Testis (tissue), 3 donors: ENCODE measurements around the gene SLC51A. TPM values are rescaled to one million over a fixed set of nuclear protein-coding genes. Genes with fewer than 3 reads are reported as not detected.

Experiments
- DNase-seq: peaks from one replicate; pipeline ENCODE4 v3.0.0-alpha.2; 2019
- H3K27ac ChIP-seq, 2 donors: fragments of 200-600 bp; sonication (generic); one replicate each; pipeline ENCODE4 v1.5.1; 2019
- H3K27me3 ChIP-seq: fragments of 200-600 bp; sonication (generic); one replicate; pipeline ENCODE4 v1.5.1; 2019
- H3K36me3 ChIP-seq: fragments of 200-600 bp; sonication (generic); one replicate; pipeline ENCODE4 v1.5.1; 2017; ENCODE audit warnings: low read depth; ENCODE audit errors: missing control alignments
- H3K4me1 ChIP-seq: fragments of 200-600 bp; sonication (generic); one replicate; pipeline ENCODE4 v1.5.1; 2019
- H3K4me3 ChIP-seq, 2 donors: fragments of 200-600 bp; sonication (generic); one replicate each; pipeline ENCODE4 v1.5.1; 2017 to 2019
- H3K9me3 ChIP-seq: fragments of 200-600 bp; sonication (generic); one replicate; pipeline ENCODE4 v1.5.1; 2017
- POLR2A ChIP-seq: fragments of 450-650 bp; IDR thresholded peaks from one replicate; pipeline ENCODE4 v1.6.1; 2017; ENCODE audit warnings: antibody characterized with exemption, mild to moderate bottlenecking, moderate library complexity
- WGBS, 2 donors: methylation state at CpG; one replicate each; pipeline ENCODE4 v1.1.5; 2018; 5-methylcytosine and 5-hydroxymethylcytosine counted together
- intact Hi-C: fragments of 100-400 bp; cut with DNase I; formaldehyde crosslinking; loops from one replicate; pipeline ENCODE4 v1.15.1; 2023; ENCODE audit warnings: low total_unique reads
- polyA plus RNA-seq: library from polyadenylated mRNA; stranded (reverse); fragments of 350-450 nt; fragmentation: Illumina TruSeq; extraction: RNeasy Lipid Tissue Mini Kit (QIAGEN cat#74804); gene quantifications from one replicate; pipeline ENCODE4 v1.2.3, GENCODE V29; 2014; ENCODE audit warnings: low read depth, low replicate concordance; ENCODE audit not compliant: insufficient read depth
- total RNA-seq, 2 donors: library from RNA; depleted of rRNA; stranded (reverse); fragments of >200 nt; gene quantifications; one replicate each; pipeline ENCODE4 v1.2.3, GENCODE V29; 2016
- TF ChIP-seq, protein P1 (sequence below), 3 experiments: fragments of 450-650 bp in 2 of 3; fragments of 200-600 bp in 1 of 3; sonication (generic) in 1 of 3; IDR thresholded peaks; one replicate each; pipeline ENCODE4 v1.5.1; 2016 to 2019; ENCODE audit warnings: antibody characterized with exemption in 3 of 3, mild to moderate bottlenecking in 2 of 3, moderate library complexity in 1 of 3

The SLC51A gene
- total and polyA plus RNA-seq, 3 donors from 2014 or later, result 27.2 to 60.6 (median 35.1) TPM

DNA sequence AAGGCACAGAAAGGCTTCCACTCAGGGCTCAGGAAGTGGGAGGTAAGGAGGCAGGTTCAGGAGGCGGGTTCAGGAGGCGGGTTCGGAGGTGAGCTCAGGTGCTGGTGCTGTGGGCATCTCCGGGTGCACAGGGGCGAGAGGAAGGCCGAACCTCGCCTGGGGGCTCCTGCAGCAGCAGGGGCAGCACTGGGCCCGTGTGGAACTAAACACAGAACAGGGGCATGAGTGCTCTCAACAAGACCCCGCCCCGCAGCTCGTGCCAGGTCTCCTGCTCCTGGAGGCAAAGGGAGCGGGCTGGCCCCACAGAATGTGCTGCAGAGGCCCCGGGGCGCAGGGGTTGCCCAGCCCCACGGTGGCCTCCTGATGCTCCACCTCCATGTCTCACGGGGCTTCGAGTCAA is 18.8 kb upstream of the SLC51A start:
- no peak overlapping the region for H3K4me3 ChIP-seq
- no peak overlapping the region for H3K27ac ChIP-seq
- intact Hi-C loops, result loop anchor here (5.0 kb wide), 1 partner anchor 120 kb away; no protein-coding TSS in a partner anchor
- peaks cover 43% of the 10 kb centered on the region for H3K4me1 ChIP-seq
- no peaks in the 10 kb centered on the region for H3K27me3 ChIP-seq
- WGBS, 2 donors, result 79 to 80% methylated on average over 15 to 17 of the region's 17 CpGs
- TF ChIP-seq, protein P1, sequence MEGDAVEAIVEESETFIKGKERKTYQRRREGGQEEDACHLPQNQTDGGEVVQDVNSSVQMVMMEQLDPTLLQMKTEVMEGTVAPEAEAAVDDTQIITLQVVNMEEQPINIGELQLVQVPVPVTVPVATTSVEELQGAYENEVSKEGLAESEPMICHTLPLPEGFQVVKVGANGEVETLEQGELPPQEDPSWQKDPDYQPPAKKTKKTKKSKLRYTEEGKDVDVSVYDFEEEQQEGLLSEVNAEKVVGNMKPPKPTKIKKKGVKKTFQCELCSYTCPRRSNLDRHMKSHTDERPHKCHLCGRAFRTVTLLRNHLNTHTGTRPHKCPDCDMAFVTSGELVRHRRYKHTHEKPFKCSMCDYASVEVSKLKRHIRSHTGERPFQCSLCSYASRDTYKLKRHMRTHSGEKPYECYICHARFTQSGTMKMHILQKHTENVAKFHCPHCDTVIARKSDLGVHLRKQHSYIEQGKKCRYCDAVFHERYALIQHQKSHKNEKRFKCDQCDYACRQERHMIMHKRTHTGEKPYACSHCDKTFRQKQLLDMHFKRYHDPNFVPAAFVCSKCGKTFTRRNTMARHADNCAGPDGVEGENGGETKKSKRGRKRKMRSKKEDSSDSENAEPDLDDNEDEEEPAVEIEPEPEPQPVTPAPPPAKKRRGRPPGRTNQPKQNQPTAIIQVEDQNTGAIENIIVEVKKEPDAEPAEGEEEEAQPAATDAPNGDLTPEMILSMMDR (IDR thresholded peaks at IDR 0.05), result no peak
- TF ChIP-seq POLR2A, result no peak
- DNase-seq, result no peak
- no peaks in the 10 kb centered on the region for H3K36me3 ChIP-seq
- no peaks in the 10 kb centered on the region for H3K9me3 ChIP-seq

DNA sequence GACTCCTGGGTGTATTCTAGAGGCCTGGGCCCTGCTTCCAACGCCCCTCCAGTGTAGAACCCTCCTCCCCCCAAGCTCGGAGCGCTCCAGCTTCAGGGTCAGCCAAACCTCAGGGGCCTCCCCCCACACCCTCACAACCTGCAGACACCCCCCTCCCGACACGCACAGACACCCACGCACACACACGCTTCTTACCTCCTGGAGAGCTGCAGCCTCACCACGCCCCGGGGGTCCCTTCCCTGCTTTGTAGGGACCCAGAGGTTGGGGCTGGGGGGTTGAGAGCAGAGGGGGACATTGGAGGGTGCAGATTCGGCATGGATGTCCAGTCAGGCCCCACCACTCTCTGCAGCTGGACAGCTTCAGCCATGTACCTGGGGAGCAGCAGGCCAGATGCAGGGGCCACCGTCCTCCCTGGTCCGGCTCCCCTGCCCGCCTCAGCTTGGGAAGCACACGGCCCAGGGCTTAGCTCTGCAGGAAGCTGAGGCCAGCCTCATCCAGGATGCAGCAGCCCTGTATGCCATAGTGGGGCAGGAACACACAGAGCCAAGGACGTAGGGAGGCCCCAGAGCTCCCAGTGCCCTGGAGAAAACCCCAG is 18.2 kb upstream of the SLC51A start:
- H3K4me1 ChIP-seq, result peaks cover 36% of the 10 kb centered on the region
- H3K27me3 ChIP-seq, result no peaks in the 10 kb centered on the region
- TF ChIP-seq POLR2A, result no peak
- TF ChIP-seq, protein P1 (IDR thresholded peaks at IDR 0.05), result no peak
- intact Hi-C loops, result loop anchor here (5.0 kb wide), 1 partner anchor 121 kb away; no protein-coding TSS in a partner anchor
- H3K27ac ChIP-seq, result peak overlapping the region; percentile 39 to 61
- 68 to 84% methylated on average over 9 to 15 of the region's 15 CpGs for WGBS, 2 donors
- H3K9me3 ChIP-seq, result no peaks in the 10 kb centered on the region
- no peak for DNase-seq
- no peaks in the 10 kb centered on the region for H3K36me3 ChIP-seq
- H3K4me3 ChIP-seq, result no peak overlapping the region

DNA sequence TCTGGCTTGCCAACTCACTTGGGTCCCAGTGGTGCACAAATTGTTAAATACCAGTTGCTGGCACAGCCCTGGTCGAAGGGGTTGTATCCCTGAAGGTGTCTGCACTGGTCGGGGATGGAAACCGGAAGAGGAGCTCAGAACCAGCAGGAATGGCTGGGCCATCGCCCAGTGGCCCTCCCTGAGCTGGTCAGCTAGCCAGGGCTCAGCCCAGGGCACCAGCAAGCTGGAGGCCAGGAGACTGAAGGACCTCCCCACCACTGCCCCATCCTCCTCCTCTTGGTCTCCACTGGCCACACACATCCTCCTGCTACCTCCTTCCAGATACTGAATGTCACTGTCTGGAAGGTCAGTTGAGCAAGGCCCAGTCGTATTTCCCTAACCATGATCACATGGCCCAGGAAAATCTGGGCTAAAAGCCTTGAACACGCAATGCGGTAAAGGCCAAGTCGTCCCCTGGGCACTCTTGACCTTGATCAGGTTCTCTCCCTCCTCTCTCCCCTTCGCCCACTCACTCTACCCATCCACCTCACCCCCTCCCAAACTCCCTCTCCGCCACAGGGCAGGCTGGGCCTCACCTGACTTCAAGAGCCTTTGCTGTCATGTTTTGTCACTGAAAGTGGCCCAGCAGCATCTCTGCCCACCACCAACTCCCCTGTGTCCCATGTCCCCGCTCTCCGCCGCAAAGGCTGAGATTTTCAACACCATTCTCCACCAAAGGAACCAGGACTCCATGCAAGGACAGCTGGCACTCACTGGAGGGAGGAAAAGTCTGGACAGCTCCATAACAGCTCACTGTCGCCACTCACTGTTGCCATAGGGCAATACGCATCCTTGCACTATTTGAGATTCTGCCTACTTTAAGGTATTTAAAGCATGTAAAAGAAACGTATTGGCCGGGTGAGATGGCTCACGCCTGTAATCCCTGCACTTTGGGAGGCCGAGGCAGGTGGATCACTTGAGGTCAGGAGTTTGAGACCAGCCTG is 17.3 kb upstream of the SLC51A start:
- no peak overlapping the region for H3K4me3 ChIP-seq
- WGBS, 2 donors, result 63 to 66% methylated on average over 17 to 18 of the region's 19 CpGs
- no peaks in the 10 kb centered on the region for H3K9me3 ChIP-seq
- peaks cover 27% of the 10 kb centered on the region for H3K4me1 ChIP-seq
- TF ChIP-seq, protein P1 (IDR thresholded peaks at IDR 0.05), result no peak
- no peak for TF ChIP-seq POLR2A
- DNase-seq, result no peak
- H3K27ac ChIP-seq, result peak overlapping the region; percentile 39 to 61
- no peaks in the 10 kb centered on the region for H3K27me3 ChIP-seq
- H3K36me3 ChIP-seq, result no peaks in the 10 kb centered on the region
- intact Hi-C loops, result loop anchor here (5.0 kb wide), 1 partner anchor 122 kb away; no protein-coding TSS in a partner anchor

DNA sequence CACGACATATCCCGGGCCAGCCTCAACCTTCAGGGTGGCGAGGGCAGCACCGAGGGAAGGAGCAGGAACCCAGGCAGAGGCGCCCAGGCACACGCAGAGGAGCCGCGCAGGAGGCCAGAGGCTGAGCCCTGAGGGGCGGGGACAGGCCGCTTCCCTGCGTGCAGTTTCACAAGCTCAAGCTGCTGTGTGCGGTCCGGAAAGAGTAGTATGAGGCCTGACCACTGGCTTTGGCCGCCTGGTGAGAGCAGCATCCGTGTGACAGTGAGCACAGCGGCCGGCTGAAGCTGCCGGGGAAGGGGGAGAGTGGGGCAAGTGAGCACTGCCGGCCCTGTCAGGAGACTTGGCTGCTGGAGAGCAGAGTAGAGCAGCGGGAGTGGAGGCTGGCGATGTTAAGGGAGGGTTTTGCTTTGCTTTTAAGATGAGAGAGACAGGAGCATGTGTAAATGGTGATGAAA is 13.8 kb upstream of the SLC51A start:
- peak; percentile 73 for DNase-seq

More for the DNA sequence above, 13.8 kb upstream of the SLC51A start:
- TF ChIP-seq, protein P1 (IDR thresholded peaks at IDR 0.05), result no peak
- no peak for TF ChIP-seq POLR2A
- Histone ChIP-seq H3K27me3 (no peaks in the 10 kb centered on the region), H3K9me3 (no peaks in the 10 kb centered on the region), H3K27ac (peak overlapping the region; percentile 66 to 80), H3K36me3 (no peaks in the 10 kb centered on the region), H3K4me3 (no peak overlapping the region), H3K4me1 (peaks cover 20% of the 10 kb centered on the region)
- intact Hi-C loops, result no loop called here
- WGBS, 2 donors, result 46 to 49% methylated on average over 21 of the region's 21 CpGs
